Nephron progenitor cell (in vitro differentiated cells): Measurements from ENCODE around the gene SNRNP48.

Source experiments
- DNase-seq: peaks from one replicate; pipeline ENCODE4 v3.0.0; 2021
- H3K27ac Mint-ChIP-seq: 2 replicates; pipeline ENCODE4 v1.8.0; 2021; ENCODE audit warnings: mild to moderate bottlenecking, moderate library complexity, mixed read lengths
- H3K27me3 Mint-ChIP-seq: 2 replicates; pipeline ENCODE4 v1.8.0; 2021; ENCODE audit warnings: mild to moderate bottlenecking, low read depth, mixed read lengths; ENCODE audit not compliant: poor library complexity
- H3K36me3 Mint-ChIP-seq: 2 replicates; pipeline ENCODE4 v1.8.0; 2021; ENCODE audit warnings: low read depth, mixed read lengths
- H3K4me1 Mint-ChIP-seq: 2 replicates; pipeline ENCODE4 v1.8.0; 2021; ENCODE audit warnings: mixed read lengths
- H3K4me3 Mint-ChIP-seq: 2 replicates; pipeline ENCODE4 v1.8.0; 2021; ENCODE audit warnings: mild to moderate bottlenecking, moderate library complexity, mixed read lengths
- H3K9me3 Mint-ChIP-seq: 2 replicates; pipeline ENCODE4 v1.8.0; 2021; ENCODE audit warnings: mild to moderate bottlenecking, moderate library complexity, mixed read lengths
- TF ChIP-seq, protein P1 (sequence below): fragments of 200-600 bp; sonication (generic); IDR thresholded peaks from 2 replicates; pipeline ENCODE4 v1.5.0; 2021; ENCODE audit warnings: antibody characterized with exemption

Gene SNRNP48

DNA sequence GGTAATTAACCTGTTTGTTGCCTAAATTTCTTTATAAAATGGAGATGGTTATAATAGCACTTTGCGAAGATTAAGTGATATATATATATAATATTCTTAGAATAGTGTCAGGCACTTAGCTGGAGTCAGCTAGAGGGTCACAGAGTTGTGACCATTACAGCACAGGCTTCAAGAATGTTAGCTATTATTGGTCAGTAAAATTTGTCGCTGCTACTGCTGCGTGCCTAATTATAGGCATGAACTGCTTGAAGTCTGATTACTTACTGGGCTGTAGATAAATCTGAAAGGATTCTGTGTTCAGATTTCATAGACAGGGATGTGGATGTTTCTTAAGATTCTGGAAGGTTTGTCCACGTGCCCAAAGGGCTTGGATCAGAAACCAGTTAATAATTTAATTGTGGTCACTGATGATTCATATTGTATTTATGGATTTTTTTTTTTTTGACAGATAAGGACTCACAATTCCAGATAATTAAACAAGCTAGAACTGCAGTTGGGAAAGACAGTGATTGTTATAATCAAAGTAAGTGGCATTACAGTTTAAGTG lies 4.7 kb downstream of the SNRNP48 start:
- Mint-ChIP-seq H3K27me3 (no peaks in the 10 kb centered on the region), H3K27ac (no peak overlapping the region), H3K36me3 (peaks cover 62% of the 10 kb centered on the region), H3K9me3 (no peaks in the 10 kb centered on the region), H3K4me1 (peaks cover 38% of the 10 kb centered on the region), H3K4me3 (no peak overlapping the region)
- no peak for DNase-seq
- TF ChIP-seq, protein P1, sequence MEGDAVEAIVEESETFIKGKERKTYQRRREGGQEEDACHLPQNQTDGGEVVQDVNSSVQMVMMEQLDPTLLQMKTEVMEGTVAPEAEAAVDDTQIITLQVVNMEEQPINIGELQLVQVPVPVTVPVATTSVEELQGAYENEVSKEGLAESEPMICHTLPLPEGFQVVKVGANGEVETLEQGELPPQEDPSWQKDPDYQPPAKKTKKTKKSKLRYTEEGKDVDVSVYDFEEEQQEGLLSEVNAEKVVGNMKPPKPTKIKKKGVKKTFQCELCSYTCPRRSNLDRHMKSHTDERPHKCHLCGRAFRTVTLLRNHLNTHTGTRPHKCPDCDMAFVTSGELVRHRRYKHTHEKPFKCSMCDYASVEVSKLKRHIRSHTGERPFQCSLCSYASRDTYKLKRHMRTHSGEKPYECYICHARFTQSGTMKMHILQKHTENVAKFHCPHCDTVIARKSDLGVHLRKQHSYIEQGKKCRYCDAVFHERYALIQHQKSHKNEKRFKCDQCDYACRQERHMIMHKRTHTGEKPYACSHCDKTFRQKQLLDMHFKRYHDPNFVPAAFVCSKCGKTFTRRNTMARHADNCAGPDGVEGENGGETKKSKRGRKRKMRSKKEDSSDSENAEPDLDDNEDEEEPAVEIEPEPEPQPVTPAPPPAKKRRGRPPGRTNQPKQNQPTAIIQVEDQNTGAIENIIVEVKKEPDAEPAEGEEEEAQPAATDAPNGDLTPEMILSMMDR: no peak

DNA sequence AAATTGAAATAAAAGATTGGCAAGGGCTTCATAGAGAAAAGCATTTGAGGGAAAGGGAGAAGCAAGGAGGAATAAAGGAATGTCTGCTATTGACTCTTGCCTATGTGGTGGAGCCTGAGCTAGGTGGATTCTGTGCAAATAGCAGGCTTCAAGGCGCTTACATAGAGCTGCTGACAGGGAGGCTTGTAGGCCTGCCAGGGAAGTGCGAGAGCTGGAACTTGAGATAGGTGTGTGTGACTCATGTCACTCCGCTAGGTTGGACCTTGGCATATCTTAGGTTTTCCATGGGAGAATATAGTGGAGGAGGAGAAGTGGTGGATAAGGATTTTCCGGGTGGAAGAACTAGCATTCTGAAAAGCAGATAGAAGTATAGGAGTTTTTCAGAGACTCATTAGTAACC lies 14.0 kb downstream of the SNRNP48 start:
- DNase-seq: no peak
- Mint-ChIP-seq H3K27me3 (peaks cover 3% of the 10 kb centered on the region), H3K9me3 (no peaks in the 10 kb centered on the region), H3K27ac (no peak overlapping the region), H3K36me3 (peaks cover 69% of the 10 kb centered on the region), H3K4me1 (no peaks in the 10 kb centered on the region), H3K4me3 (no peak overlapping the region)
- TF ChIP-seq, protein P1: no peak

DNA sequence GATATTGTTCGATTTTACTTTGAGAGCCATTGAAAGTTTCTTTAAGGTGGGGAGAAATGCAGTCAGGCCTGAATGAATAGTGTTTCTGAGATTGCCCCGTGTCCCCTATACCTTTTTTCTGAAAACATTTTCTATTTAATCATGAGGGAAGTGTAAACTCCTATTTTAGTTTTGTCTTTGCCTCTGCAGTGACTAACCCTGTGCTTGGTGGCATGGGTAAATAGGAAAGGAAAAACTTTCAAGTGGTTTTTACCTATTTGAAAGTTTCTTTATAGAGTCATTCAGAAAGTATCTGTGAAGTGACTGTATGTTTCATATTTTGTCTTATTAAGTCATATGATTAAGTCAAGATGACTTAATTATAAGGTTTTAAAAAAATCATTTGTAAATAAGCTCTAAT lies 14.5 kb downstream of the SNRNP48 start:
- DNase-seq: no peak
- Mint-ChIP-seq H3K4me1 (no peaks in the 10 kb centered on the region), H3K4me3 (no peak overlapping the region), H3K36me3 (peaks cover 64% of the 10 kb centered on the region), H3K27ac (no peak overlapping the region), H3K9me3 (no peaks in the 10 kb centered on the region), H3K27me3 (peaks cover 3% of the 10 kb centered on the region)
- TF ChIP-seq, protein P1: no peak

DNA sequence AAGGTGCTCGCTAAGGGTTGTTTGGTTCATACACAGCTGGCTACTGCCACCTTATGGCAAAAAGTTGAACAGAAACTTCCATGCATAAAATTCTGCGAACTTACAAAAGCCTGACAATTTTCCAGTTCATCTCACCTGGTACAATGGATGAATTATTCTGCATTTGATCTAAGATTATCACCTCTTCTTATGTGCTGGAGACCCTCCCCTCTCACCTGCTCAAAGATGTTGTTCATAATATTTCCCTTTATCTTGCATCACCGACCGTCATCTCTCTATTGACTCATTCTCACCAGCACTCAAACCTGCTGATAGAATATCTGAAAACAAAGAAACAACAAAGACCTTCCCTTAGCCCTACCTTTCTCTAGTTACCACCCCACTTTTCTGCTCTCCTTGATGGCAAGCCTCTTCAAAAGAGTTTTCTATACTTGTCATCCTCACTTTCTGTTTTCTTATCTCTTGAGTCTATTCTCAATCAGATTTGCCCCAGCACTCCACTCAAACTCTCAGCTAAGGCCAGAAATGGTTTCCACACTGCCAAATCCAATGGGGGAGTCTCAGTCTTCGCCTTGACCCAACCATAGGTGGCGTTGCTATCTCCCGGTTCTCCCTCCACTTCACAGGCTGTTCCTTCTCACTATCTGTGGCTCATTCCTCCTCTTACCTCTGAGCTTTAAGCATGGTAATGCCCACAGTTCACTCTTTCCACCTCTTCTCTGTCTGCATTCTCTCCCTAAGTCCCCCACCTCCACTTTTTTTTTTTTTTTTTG lies 25.8 kb downstream of the SNRNP48 start:
- TF ChIP-seq, protein P1: peak; percentile 64
- Mint-ChIP-seq H3K36me3 (peaks cover 10% of the 10 kb centered on the region), H3K4me3 (no peak overlapping the region), H3K4me1 (peaks cover 5% of the 10 kb centered on the region), H3K27me3 (peaks cover 11% of the 10 kb centered on the region), H3K9me3 (no peaks in the 10 kb centered on the region), H3K27ac (no peak overlapping the region)
- peak; percentile 30 for DNase-seq

- no peak for DNase-seq
- H3K27ac Mint-ChIP-seq: no peak overlapping the region
- TF ChIP-seq, protein P1: no peak
- H3K9me3 Mint-ChIP-seq: no peaks in the 10 kb centered on the region
- no peak overlapping the region for H3K4me3 Mint-ChIP-seq
- H3K4me1 Mint-ChIP-seq: peaks cover 5% of the 10 kb centered on the region
- H3K36me3 Mint-ChIP-seq: peaks cover 1% of the 10 kb centered on the region
- H3K27me3 Mint-ChIP-seq: peaks cover 11% of the 10 kb centered on the region
These were observed 28.1 kb downstream of the SNRNP48 start for GRCh38 chr6:7617801-7618764.
